Loucy (cell line): ENCODE data around the gene CNTRL.

Experiments
- EZH2phosphoT487 ChIP-seq: fragments of 200-600 bp; IDR thresholded peaks from 2 replicates; pipeline ENCODE4 v1.6.1; 2018; ENCODE audit warnings: antibody characterized with exemption, mild to moderate bottlenecking, moderate library complexity, borderline replicate concordance
- TF ChIP-seq, protein P1 (sequence below): fragments of 200-600 bp; sonication (generic); conservative IDR thresholded peaks from 2 replicates; pipeline ENCODE4 v1.5.1; 2014; ENCODE audit warnings: mild to moderate bottlenecking, antibody characterized with exemption, low read length

DNA sequence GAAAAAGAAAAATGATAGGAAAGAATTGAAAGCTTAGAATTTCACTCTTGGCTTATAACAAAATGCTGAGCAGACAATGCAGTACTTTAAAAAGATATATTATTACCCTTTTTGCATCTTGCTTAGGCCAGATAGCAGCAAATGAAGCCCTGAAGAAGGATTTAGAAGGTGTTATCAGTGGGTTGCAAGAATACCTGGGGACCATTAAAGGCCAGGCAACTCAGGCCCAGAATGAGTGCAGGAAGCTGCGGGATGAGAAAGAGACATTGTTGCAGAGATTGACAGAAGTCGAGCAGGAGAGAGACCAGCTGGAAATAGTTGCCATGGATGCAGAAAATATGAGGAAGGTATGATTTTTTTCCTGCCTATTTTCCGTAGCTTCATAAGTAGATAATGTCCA lies 50.8 kb downstream of the CNTRL start:
- TF ChIP-seq, protein P1, sequence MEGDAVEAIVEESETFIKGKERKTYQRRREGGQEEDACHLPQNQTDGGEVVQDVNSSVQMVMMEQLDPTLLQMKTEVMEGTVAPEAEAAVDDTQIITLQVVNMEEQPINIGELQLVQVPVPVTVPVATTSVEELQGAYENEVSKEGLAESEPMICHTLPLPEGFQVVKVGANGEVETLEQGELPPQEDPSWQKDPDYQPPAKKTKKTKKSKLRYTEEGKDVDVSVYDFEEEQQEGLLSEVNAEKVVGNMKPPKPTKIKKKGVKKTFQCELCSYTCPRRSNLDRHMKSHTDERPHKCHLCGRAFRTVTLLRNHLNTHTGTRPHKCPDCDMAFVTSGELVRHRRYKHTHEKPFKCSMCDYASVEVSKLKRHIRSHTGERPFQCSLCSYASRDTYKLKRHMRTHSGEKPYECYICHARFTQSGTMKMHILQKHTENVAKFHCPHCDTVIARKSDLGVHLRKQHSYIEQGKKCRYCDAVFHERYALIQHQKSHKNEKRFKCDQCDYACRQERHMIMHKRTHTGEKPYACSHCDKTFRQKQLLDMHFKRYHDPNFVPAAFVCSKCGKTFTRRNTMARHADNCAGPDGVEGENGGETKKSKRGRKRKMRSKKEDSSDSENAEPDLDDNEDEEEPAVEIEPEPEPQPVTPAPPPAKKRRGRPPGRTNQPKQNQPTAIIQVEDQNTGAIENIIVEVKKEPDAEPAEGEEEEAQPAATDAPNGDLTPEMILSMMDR, result no peak
- TF ChIP-seq EZH2phosphoT487, result no peak
